Activated T-cell treated with anti-CD3 and anti-CD28 coated beads, Interleukin-2, amount 50 U/mL, for 72 hours (primary cell): ENCODE results near the gene PRSS27. TPM values are rescaled to one million over a fixed set of nuclear protein-coding genes. Genes with fewer than 3 reads are reported as not detected.

ENCODE experiments used
- ATAC-seq, 2 donors: fragments of 150-1000 bp; cut with Tn5 transposase; replicated peaks in 1 of 2; 2 replicates each; pipeline ENCODE4 v1.10.0; 2021; ENCODE audit warnings: moderate library complexity in 2 of 2, mild to moderate bottlenecking in 1 of 2
- DNase-seq, 2 donors: peaks; one replicate each; pipeline ENCODE4 v3.0.0; 2021 to 2022; ENCODE audit warnings: mixed read lengths in 1 of 2
- H3K27ac Mint-ChIP-seq: one replicate; pipeline ENCODE4 v1.8.0; 2022; ENCODE audit warnings: mild to moderate bottlenecking, moderate library complexity, mixed read lengths
- H3K27me3 Mint-ChIP-seq: one replicate; pipeline ENCODE4 v1.8.0; 2022; ENCODE audit warnings: low read depth, mixed read lengths
- H3K36me3 Mint-ChIP-seq, 2 donors: one replicate each; pipeline ENCODE4 v1.8.0; 2022; ENCODE audit warnings: mixed read lengths in 2 of 2, mild to moderate bottlenecking in 1 of 2; ENCODE audit not compliant: insufficient read depth in 2 of 2
- H3K4me1 Mint-ChIP-seq: one replicate; pipeline ENCODE4 v1.8.0; 2022; ENCODE audit warnings: low read depth, mixed read lengths
- H3K4me3 Mint-ChIP-seq, 2 donors: one replicate each; pipeline ENCODE4 v1.8.0; 2022; ENCODE audit warnings: mild to moderate bottlenecking in 2 of 2, mixed read lengths in 2 of 2, moderate library complexity in 2 of 2
- H3K9me3 Mint-ChIP-seq, 2 donors: one replicate each; pipeline ENCODE4 v1.8.0; 2022; ENCODE audit warnings: mixed read lengths in 2 of 2
- total RNA-seq, 2 donors: library from RNA; stranded (reverse); gene quantifications; one replicate each; pipeline ENCODE4 v1.2.3, GENCODE V29; 2022

Gene PRSS27
- total RNA-seq, 2 donors from 2014 or later, result 7.6 to 8.8 TPM

- ATAC-seq (no peak), DNase-seq (no peak)
- H3K9me3 Mint-ChIP-seq, result no peaks in the 10 kb centered on the region
- peaks cover 15% of the 10 kb centered on the region for H3K4me1 Mint-ChIP-seq
- no peak overlapping the region for H3K27ac Mint-ChIP-seq
- H3K36me3 Mint-ChIP-seq, result no peaks in the 10 kb centered on the region
- peak overlapping the region; percentile 40 to 71 for H3K4me3 Mint-ChIP-seq
- no peaks in the 10 kb centered on the region for H3K27me3 Mint-ChIP-seq
Observed at GRCh38 chr16:2715064-2715463, 5.0 kb downstream of the PRSS27 start.

- Mint-ChIP-seq H3K4me3 (no peak overlapping the region), H3K4me1 (peaks cover 15% of the 10 kb centered on the region), H3K27me3 (no peaks in the 10 kb centered on the region), H3K9me3 (no peaks in the 10 kb centered on the region), H3K27ac (no peak overlapping the region), H3K36me3 (no peaks in the 10 kb centered on the region)
- DNase-seq, result no peak
- ATAC-seq, result no peak
Observed at GRCh38 chr16:2713985-2714774, 5.8 kb downstream of the PRSS27 start.

- Mint-ChIP-seq H3K36me3 (no peaks in the 10 kb centered on the region), H3K4me1 (peaks cover 15% of the 10 kb centered on the region), H3K4me3 (no peak overlapping the region), H3K9me3 (no peaks in the 10 kb centered on the region), H3K27ac (no peak overlapping the region), H3K27me3 (no peaks in the 10 kb centered on the region)
- no peak for ATAC-seq
- DNase-seq, result no peak
Observed at GRCh38 chr16:2713523-2713922, 6.5 kb downstream of the PRSS27 start.

GRCh38 chr16:2712546-2712945, 7.5 kb downstream of the PRSS27 start:
- Mint-ChIP-seq H3K27me3 (no peaks in the 10 kb centered on the region), H3K27ac (no peak overlapping the region), H3K4me1 (peaks cover 15% of the 10 kb centered on the region), H3K9me3 (no peaks in the 10 kb centered on the region), H3K4me3 (no peak overlapping the region), H3K36me3 (peaks cover 0 to 1% of the 10 kb centered on the region in 2 donors)
- no peak for DNase-seq
- ATAC-seq, result no peak

- H3K36me3 Mint-ChIP-seq, result peaks cover 0 to 1% of the 10 kb centered on the region in 2 donors
- no peak for DNase-seq
- H3K4me1 Mint-ChIP-seq, result peaks cover 15% of the 10 kb centered on the region
- ATAC-seq, result no peak
- H3K27ac Mint-ChIP-seq, result no peak overlapping the region
- no peaks in the 10 kb centered on the region for H3K27me3 Mint-ChIP-seq
- H3K4me3 Mint-ChIP-seq, result no peak overlapping the region
- no peaks in the 10 kb centered on the region for H3K9me3 Mint-ChIP-seq
Observed at GRCh38 chr16:2712063-2712441, 8.0 kb downstream of the PRSS27 start.

GRCh38 chr16:2711370-2712062, 8.5 kb downstream of the PRSS27 start:
- Mint-ChIP-seq H3K36me3 (peaks cover 0 to 1% of the 10 kb centered on the region in 2 donors), H3K27ac (no peak overlapping the region), H3K4me3 (no peak overlapping the region), H3K4me1 (peaks cover 15% of the 10 kb centered on the region), H3K27me3 (no peaks in the 10 kb centered on the region), H3K9me3 (no peaks in the 10 kb centered on the region)
- no peak for ATAC-seq
- no peak for DNase-seq

- H3K36me3 Mint-ChIP-seq, result peaks cover 0 to 1% of the 10 kb centered on the region in 2 donors
- peaks cover 8% of the 10 kb centered on the region for H3K4me1 Mint-ChIP-seq
- H3K9me3 Mint-ChIP-seq, result no peaks in the 10 kb centered on the region
- DNase-seq (no peak), ATAC-seq (no peak)
- no peaks in the 10 kb centered on the region for H3K27me3 Mint-ChIP-seq
- H3K4me3 Mint-ChIP-seq, result no peak overlapping the region
- no peak overlapping the region for H3K27ac Mint-ChIP-seq
Observed at GRCh38 chr16:2710711-2711231, 9.3 kb downstream of the PRSS27 start.

- H3K4me3 Mint-ChIP-seq, result no peak overlapping the region
- H3K36me3 Mint-ChIP-seq, result peaks cover under 1 to 1% of the 10 kb centered on the region in 2 donors
- no peaks in the 10 kb centered on the region for H3K27me3 Mint-ChIP-seq
- ATAC-seq, result no peak
- no peak overlapping the region for H3K27ac Mint-ChIP-seq
- no peak for DNase-seq
- H3K4me1 Mint-ChIP-seq, result peaks cover 5% of the 10 kb centered on the region
- H3K9me3 Mint-ChIP-seq, result no peaks in the 10 kb centered on the region
Observed at GRCh38 chr16:2710021-2710710, 9.9 kb downstream of the PRSS27 start.

- no peaks in the 10 kb centered on the region for H3K27me3 Mint-ChIP-seq
- no peak for ATAC-seq
- DNase-seq, result no peak
- no peak overlapping the region for H3K4me3 Mint-ChIP-seq
- no peaks in the 10 kb centered on the region for H3K9me3 Mint-ChIP-seq
- H3K27ac Mint-ChIP-seq, result no peak overlapping the region
- H3K36me3 Mint-ChIP-seq, result peaks cover 1 to 2% of the 10 kb centered on the region in 2 donors
- H3K4me1 Mint-ChIP-seq, result no peaks in the 10 kb centered on the region
Observed at GRCh38 chr16:2709588-2709984, 10.4 kb downstream of the PRSS27 start.

GRCh38 chr16:2708955-2709587, 11.0 kb downstream of the PRSS27 start:
- ATAC-seq, result no peak
- Mint-ChIP-seq H3K27ac (no peak overlapping the region), H3K36me3 (peaks cover 1 to 2% of the 10 kb centered on the region in 2 donors), H3K4me1 (no peaks in the 10 kb centered on the region), H3K9me3 (no peaks in the 10 kb centered on the region), H3K27me3 (no peaks in the 10 kb centered on the region), H3K4me3 (no peak overlapping the region)
- no peak for DNase-seq

- DNase-seq (no peak), ATAC-seq (no peak)
- H3K4me1 Mint-ChIP-seq, result no peaks in the 10 kb centered on the region
- no peaks in the 10 kb centered on the region for H3K27me3 Mint-ChIP-seq
- peak overlapping the region; percentile 36 for H3K27ac Mint-ChIP-seq
- H3K9me3 Mint-ChIP-seq, result no peaks in the 10 kb centered on the region
- H3K4me3 Mint-ChIP-seq, result no peak overlapping the region
- peaks cover 1 to 2% of the 10 kb centered on the region in 2 donors for H3K36me3 Mint-ChIP-seq
Observed at GRCh38 chr16:2708290-2708639, 11.8 kb downstream of the PRSS27 start.

- peaks cover 1 to 2% of the 10 kb centered on the region in 2 donors for H3K36me3 Mint-ChIP-seq
- ATAC-seq (no peak), DNase-seq (no peak)
- H3K4me1 Mint-ChIP-seq, result no peaks in the 10 kb centered on the region
- H3K9me3 Mint-ChIP-seq, result no peaks in the 10 kb centered on the region
- no peak overlapping the region for H3K27ac Mint-ChIP-seq
- H3K4me3 Mint-ChIP-seq, result no peak overlapping the region
- H3K27me3 Mint-ChIP-seq, result no peaks in the 10 kb centered on the region
Observed at GRCh38 chr16:2707368-2708289, 12.4 kb downstream of the PRSS27 start.
